Erythroblast (primary cell): ENCODE data around the gene SPINK4.

Experiments used
- GATA1 ChIP-seq: IDR thresholded peaks from 2 replicates; pipeline ENCODE4 v1.6.1; 2011; ENCODE audit warnings: low read depth, mild to moderate bottlenecking, control low read depth, low read length, moderate library complexity
- POLR2A ChIP-seq: IDR thresholded peaks from 2 replicates; pipeline ENCODE4 v1.6.1; 2011; ENCODE audit warnings: mild to moderate bottlenecking, low read length

DNA sequence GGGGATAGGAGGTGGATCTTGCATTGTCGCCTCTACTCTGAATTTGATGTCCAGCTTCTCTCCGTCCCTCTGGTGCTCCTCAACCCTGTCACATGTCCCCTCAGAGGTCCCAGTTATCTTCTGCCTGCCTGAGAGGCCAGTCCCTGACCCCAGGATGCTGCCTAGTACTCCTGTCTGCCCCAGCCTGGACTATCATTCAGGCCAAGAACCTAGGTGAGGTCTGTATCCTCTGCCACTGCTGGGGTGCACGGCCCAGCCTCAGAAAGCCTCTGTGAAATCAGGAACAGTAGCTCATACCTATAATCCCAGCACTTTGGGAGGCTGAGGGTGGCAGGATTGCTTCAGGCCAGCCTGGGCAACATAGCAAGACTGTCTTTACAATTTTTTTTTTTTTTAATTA, 8.6 kb downstream of the SPINK4 start:
- TF ChIP-seq POLR2A (no peak), GATA1 (no peak)
